CD4-positive, alpha-beta memory T cell (primary cell): ENCODE measurements around the gene TRIM72. TPM values are rescaled to one million over a fixed set of nuclear protein-coding genes. Genes with fewer than 3 reads are reported as not detected.

ENCODE experiments used
- CTCF ChIA-PET: fragments of 350-600 bp; sonication (Branson Sonifier 250); formaldehyde crosslinking; loops from one replicate; lab custom pipeline; 2021; ENCODE audit warnings: inconsistent platforms; ENCODE audit not compliant: partially characterized antibody; lab: Charles Lee
- POLR2A ChIA-PET: fragments of 350-600 bp; sonication (Branson Sonifier 250); formaldehyde crosslinking; loops from one replicate; lab custom pipeline; 2021; ENCODE audit not compliant: partially characterized antibody; lab: Charles Lee
- DNase-seq, 5 donors: peaks; one replicate each; pipeline versions ENCODE4 v3.0.0 to v3.0.0-alpha.2; 2020 to 2022; ENCODE audit warnings: mixed read lengths in 1 of 5
- H3K27ac ChIP-seq: one replicate; pipeline ENCODE4 v1.7.0; 2013; ENCODE audit warnings: low read depth, low read length
- H3K27me3 ChIP-seq: 2 replicates; pipeline ENCODE4 v1.7.0; 2013; ENCODE audit warnings: mild to moderate bottlenecking, low read length, moderate library complexity; ENCODE audit not compliant: insufficient read depth
- H3K36me3 ChIP-seq: 2 replicates; pipeline ENCODE4 v1.7.0; 2013; ENCODE audit warnings: mild to moderate bottlenecking, low read length, moderate library complexity; ENCODE audit not compliant: insufficient read depth
- H3K4me1 ChIP-seq: 2 replicates; pipeline ENCODE4 v1.7.0; 2013; ENCODE audit warnings: mild to moderate bottlenecking, low read length, moderate library complexity; ENCODE audit not compliant: insufficient read depth
- H3K4me3 ChIP-seq, 2 donors: one replicate each; pipeline ENCODE4 v1.7.0; 2013; ENCODE audit warnings: low read length in 2 of 2, mild to moderate bottlenecking in 1 of 2
- H3K9me3 ChIP-seq, 2 donors: one replicate each; pipeline ENCODE4 v1.7.0; 2013; ENCODE audit warnings: low read length in 2 of 2, control low read depth in 1 of 2; ENCODE audit not compliant: control insufficient read depth in 1 of 2
- H3K27ac Mint-ChIP-seq, 7 donors: one replicate each; pipeline ENCODE4 v1.8.0; 2020 to 2021; ENCODE audit warnings: mixed read lengths in 7 of 7, mild to moderate bottlenecking in 6 of 7, inconsistent platforms in 3 of 7, moderate library complexity in 3 of 7
- H3K27me3 Mint-ChIP-seq, 2 donors: one replicate each; pipeline ENCODE4 v1.8.0; 2020 to 2021; ENCODE audit warnings: mixed read lengths in 2 of 2
- H3K36me3 Mint-ChIP-seq, 2 donors: one replicate each; pipeline ENCODE4 v1.8.0; 2020 to 2021; ENCODE audit warnings: mixed read lengths in 2 of 2, inconsistent platforms in 1 of 2, mild to moderate bottlenecking in 1 of 2
- H3K4me1 Mint-ChIP-seq, 4 donors: one replicate each; pipeline ENCODE4 v1.8.0; 2020 to 2021; ENCODE audit warnings: mixed read lengths in 4 of 4, mild to moderate bottlenecking in 1 of 4
- H3K4me3 Mint-ChIP-seq, 8 donors: one replicate each; pipeline ENCODE4 v1.8.0; 2020 to 2021; ENCODE audit warnings: mixed read lengths in 8 of 8, mild to moderate bottlenecking in 7 of 8, moderate library complexity in 6 of 8, inconsistent platforms in 3 of 8
- H3K9me3 Mint-ChIP-seq, 8 donors: one replicate each; pipeline ENCODE4 v1.8.0; 2020 to 2021; ENCODE audit warnings: mixed read lengths in 8 of 8, mild to moderate bottlenecking in 5 of 8, inconsistent platforms in 3 of 8, moderate library complexity in 1 of 8
- intact Hi-C: fragments of 100-400 bp; cut with micrococcal nuclease; formaldehyde crosslinking; loops from one replicate; pipeline ENCODE4 v1.15.1; 2023
- polyA plus RNA-seq, 2 donors: library from polyadenylated mRNA; unstranded; fragments of 300-500 nt; fragmentation: Illumina TruSeq; gene quantifications; one replicate each; pipeline ENCODE4 v1.2.3, GENCODE V29; 2021
- total RNA-seq, 2 experiments: library from RNA; stranded (reverse); gene quantifications; one replicate each; pipeline ENCODE4 v1.2.3, GENCODE V29; 2021

TRIM72 gene
- total and polyA plus RNA-seq, 4 experiments from 2014 or later = not detected

DNA sequence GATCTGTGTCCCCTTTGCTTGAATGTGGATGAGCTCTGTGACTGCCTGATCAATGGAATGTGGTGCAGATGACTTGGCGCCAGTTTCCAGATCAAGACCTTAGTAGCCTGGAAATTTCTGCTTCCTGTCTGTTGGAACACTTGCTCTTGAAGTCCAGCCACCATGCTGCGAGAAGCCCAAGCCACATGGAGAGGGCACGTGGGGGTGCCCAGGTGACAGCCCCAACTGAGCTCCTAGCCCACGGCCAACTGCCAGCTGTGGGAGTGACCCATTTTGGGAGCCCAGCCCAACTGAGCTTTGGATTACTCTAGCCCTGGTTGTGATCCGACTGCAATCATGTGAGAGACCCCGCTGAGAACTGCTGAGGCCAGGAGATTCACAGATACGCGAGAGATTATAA is 42.5 kb downstream of the TRIM72 start:
- intact Hi-C loops = no loop called here
- Histone ChIP-seq H3K27ac (no peak overlapping the region), H3K4me3 (no peak overlapping the region), H3K27me3 (no peaks in the 10 kb centered on the region), H3K9me3 (no peaks in the 10 kb centered on the region), H3K4me1 (peaks cover 19% of the 10 kb centered on the region), H3K36me3 (no peaks in the 10 kb centered on the region)
- POLR2A ChIA-PET = no interaction called here
- Mint-ChIP-seq H3K27ac (peak overlapping the region in 1 of 7 donors; percentile 57), H3K4me1 (peaks cover 11 to 32% (median 27%) of the 10 kb centered on the region in 4 donors), H3K36me3 (no peaks in the 10 kb centered on the region), H3K4me3 (no peak overlapping the region), H3K9me3 (peaks cover 0 to 2% (median 0%) of the 10 kb centered on the region in 8 donors), H3K27me3 (peaks cover 1 to 2% of the 10 kb centered on the region in 2 donors)
- DNase-seq = no peak
- CTCF ChIA-PET = no interaction called here

DNA sequence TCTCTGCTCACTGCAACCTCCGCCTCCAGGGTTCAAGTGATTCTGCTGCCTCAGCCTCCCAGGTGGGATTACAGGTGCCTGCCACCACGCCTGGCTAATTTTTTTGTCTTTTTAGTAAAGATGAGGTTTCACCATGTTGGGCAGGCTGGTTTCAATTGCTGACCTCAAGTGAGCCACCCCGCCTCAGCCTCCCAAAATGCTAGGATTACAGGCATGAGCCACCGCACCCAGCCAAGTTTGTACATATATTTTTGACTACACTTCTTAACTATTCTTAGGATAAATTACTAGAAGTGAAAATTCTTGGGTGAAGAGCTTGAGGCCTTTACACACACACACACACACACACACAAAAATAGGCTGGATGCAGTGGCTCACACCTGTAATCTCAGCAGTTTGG is 44.4 kb downstream of the TRIM72 start:
- no peak overlapping the region for H3K27ac ChIP-seq
- intact Hi-C loops = no loop called here
- DNase-seq = no peak
- no peaks in the 10 kb centered on the region for H3K9me3 ChIP-seq
- no peaks in the 10 kb centered on the region for H3K27me3 ChIP-seq
- H3K27me3 Mint-ChIP-seq = peaks cover 1 to 2% of the 10 kb centered on the region in 2 donors
- H3K36me3 Mint-ChIP-seq = no peaks in the 10 kb centered on the region
- H3K4me1 Mint-ChIP-seq = peaks cover 13 to 43% (median 25%) of the 10 kb centered on the region in 4 donors
- CTCF ChIA-PET = interaction anchor here (0.6 to 1.5 kb wide), 2 partner anchors 8 to 171 kb away, joined by 3 to 4 read pairs; no protein-coding TSS in a partner anchor
- H3K4me1 ChIP-seq = peaks cover 19% of the 10 kb centered on the region
- POLR2A ChIA-PET = no interaction called here
- no peak overlapping the region for H3K4me3 Mint-ChIP-seq
- H3K4me3 ChIP-seq = no peak overlapping the region
- peaks cover 0 to 2% (median 0%) of the 10 kb centered on the region in 8 donors for H3K9me3 Mint-ChIP-seq
- H3K27ac Mint-ChIP-seq = no peak overlapping the region
- H3K36me3 ChIP-seq = no peaks in the 10 kb centered on the region

GRCh38 chr16:31260136-31260931 is 46.4 kb downstream of the TRIM72 start:
- POLR2A ChIA-PET = interaction anchor here (0.6 kb wide), 1 partner anchor 16 kb away, joined by 3 read pairs; no protein-coding TSS in a partner anchor
- no peaks in the 10 kb centered on the region for H3K36me3 Mint-ChIP-seq
- H3K4me3 Mint-ChIP-seq = peak overlapping the region in 7 of 8 donors; percentile 48 to 83 (median 77)
- peaks cover 0 to 2% (median 0%) of the 10 kb centered on the region in 8 donors for H3K9me3 Mint-ChIP-seq
- CTCF ChIA-PET = no interaction called here
- DNase-seq = no peak
- peaks cover 1 to 2% of the 10 kb centered on the region in 2 donors for H3K27me3 Mint-ChIP-seq
- Histone ChIP-seq H3K4me3 (no peak overlapping the region), H3K27me3 (no peaks in the 10 kb centered on the region), H3K27ac (no peak overlapping the region), H3K36me3 (no peaks in the 10 kb centered on the region), H3K9me3 (no peaks in the 10 kb centered on the region), H3K4me1 (peaks cover 25% of the 10 kb centered on the region)
- peaks cover 8 to 41% (median 21%) of the 10 kb centered on the region in 4 donors for H3K4me1 Mint-ChIP-seq
- intact Hi-C loops = no loop called here
- H3K27ac Mint-ChIP-seq = peak overlapping the region in 6 of 7 donors; percentile 11 to 73 (median 46)

- Histone ChIP-seq H3K36me3 (no peaks in the 10 kb centered on the region), H3K27ac (no peak overlapping the region), H3K27me3 (no peaks in the 10 kb centered on the region), H3K4me1 (peaks cover 35% of the 10 kb centered on the region), H3K4me3 (no peak overlapping the region), H3K9me3 (no peaks in the 10 kb centered on the region)
- peak overlapping the region in 3 of 7 donors; percentile 6 to 57 (median 50) for H3K27ac Mint-ChIP-seq
- peaks cover 1 to 3% of the 10 kb centered on the region in 2 donors for H3K27me3 Mint-ChIP-seq
- intact Hi-C loops = no loop called here
- H3K9me3 Mint-ChIP-seq = peaks cover 0 to 2% (median 0%) of the 10 kb centered on the region in 8 donors
- H3K4me3 Mint-ChIP-seq = peak overlapping the region in 2 of 8 donors; percentile 7 to 51
- CTCF ChIA-PET = no interaction called here
- H3K36me3 Mint-ChIP-seq = peaks cover 0 to under 1% of the 10 kb centered on the region in 2 donors
- POLR2A ChIA-PET = no interaction called here
- peaks cover 10 to 51% (median 26%) of the 10 kb centered on the region in 4 donors for H3K4me1 Mint-ChIP-seq
- DNase-seq = no peak
Observed at GRCh38 chr16:31262084-31262483, 48.2 kb downstream of the TRIM72 start.

- H3K36me3 Mint-ChIP-seq = peaks cover 0 to 4% of the 10 kb centered on the region in 2 donors
- H3K27ac Mint-ChIP-seq = peak overlapping the region; percentile 39 to 91 (median 85)
- H3K27me3 ChIP-seq = no peaks in the 10 kb centered on the region
- H3K36me3 ChIP-seq = no peaks in the 10 kb centered on the region
- peak; percentile 6 to 83 (median 22) for DNase-seq
- H3K9me3 ChIP-seq = no peaks in the 10 kb centered on the region
- CTCF ChIA-PET = interaction anchor here (0.7 kb wide), 1 partner anchor 8 kb away, joined by 3 read pairs; no protein-coding TSS in a partner anchor
- no peak overlapping the region for H3K4me3 ChIP-seq
- POLR2A ChIA-PET = no interaction called here
- peaks cover 3 to 5% of the 10 kb centered on the region in 2 donors for H3K27me3 Mint-ChIP-seq
- no peak overlapping the region for H3K27ac ChIP-seq
- H3K4me1 ChIP-seq = peaks cover 20% of the 10 kb centered on the region
- H3K4me1 Mint-ChIP-seq = peaks cover 6 to 44% (median 18%) of the 10 kb centered on the region in 4 donors
- H3K9me3 Mint-ChIP-seq = peaks cover 0 to under 1% (median 0%) of the 10 kb centered on the region in 8 donors
- intact Hi-C loops = no loop called here
- peak overlapping the region in 7 of 8 donors; percentile 27 to 76 (median 36) for H3K4me3 Mint-ChIP-seq
Observed at GRCh38 chr16:31265329-31266245, 51.7 kb downstream of the TRIM72 start.

DNA sequence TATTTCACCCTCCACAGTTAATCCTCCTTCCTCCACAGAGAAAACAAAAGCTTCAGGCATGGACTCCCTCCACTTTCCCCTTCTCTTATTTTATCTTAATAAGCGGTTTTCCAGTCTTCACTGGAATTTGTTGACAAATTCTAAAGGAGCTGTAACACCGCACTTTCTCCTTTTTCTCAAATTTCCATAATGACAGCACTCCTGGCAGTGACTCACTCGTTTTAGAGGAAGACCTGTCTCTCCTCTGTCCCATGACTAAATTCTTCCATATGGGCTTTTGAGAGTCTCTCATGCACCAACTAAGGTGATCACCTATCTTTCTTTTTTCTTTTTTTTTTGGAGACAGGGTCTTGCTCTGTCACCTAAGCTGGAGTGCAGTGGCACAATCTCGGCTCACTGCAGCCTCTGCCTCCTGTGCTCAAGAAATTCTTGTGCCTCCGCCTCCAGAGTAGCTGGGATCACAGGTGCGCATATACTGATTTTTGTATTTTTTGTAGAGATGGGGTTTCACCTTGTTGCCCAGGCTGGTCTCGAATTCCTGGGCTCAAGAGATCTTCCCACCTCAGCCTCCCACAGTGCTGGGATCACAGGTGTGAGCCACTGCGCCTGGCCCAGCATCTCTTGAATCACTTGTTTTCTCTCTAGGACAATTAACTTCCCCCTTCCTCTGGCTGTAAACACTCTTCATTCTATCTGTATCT is 53.6 kb downstream of the TRIM72 start:
- H3K9me3 Mint-ChIP-seq = no peaks in the 10 kb centered on the region
- Histone ChIP-seq H3K27me3 (no peaks in the 10 kb centered on the region), H3K27ac (no peak overlapping the region), H3K36me3 (no peaks in the 10 kb centered on the region), H3K9me3 (no peaks in the 10 kb centered on the region), H3K4me3 (no peak overlapping the region), H3K4me1 (peaks cover 15% of the 10 kb centered on the region)
- DNase-seq = no peak
- H3K36me3 Mint-ChIP-seq = peaks cover 0 to 4% of the 10 kb centered on the region in 2 donors
- CTCF ChIA-PET = no interaction called here
- POLR2A ChIA-PET = no interaction called here
- peak overlapping the region in 4 of 7 donors; percentile 22 to 72 (median 68) for H3K27ac Mint-ChIP-seq
- H3K4me3 Mint-ChIP-seq = peak overlapping the region in 1 of 8 donors; percentile 14
- peaks cover 5 to 28% (median 14%) of the 10 kb centered on the region in 4 donors for H3K4me1 Mint-ChIP-seq
- intact Hi-C loops = no loop called here
- peaks cover 5 to 7% of the 10 kb centered on the region in 2 donors for H3K27me3 Mint-ChIP-seq
